NT2/D1 (cell line): ENCODE data around the gene ADAMTS2.

Experiments
- YY1 ChIP-seq: IDR thresholded peaks from 2 replicates; pipeline ENCODE4 v1.6.1; 2011; ENCODE audit not compliant: insufficient read length, insufficient read depth
- ZNF274 ChIP-seq: IDR thresholded peaks from 2 replicates; pipeline ENCODE4 v1.6.1; 2011; ENCODE audit warnings: mild to moderate bottlenecking, low read depth, low read length

DNA sequence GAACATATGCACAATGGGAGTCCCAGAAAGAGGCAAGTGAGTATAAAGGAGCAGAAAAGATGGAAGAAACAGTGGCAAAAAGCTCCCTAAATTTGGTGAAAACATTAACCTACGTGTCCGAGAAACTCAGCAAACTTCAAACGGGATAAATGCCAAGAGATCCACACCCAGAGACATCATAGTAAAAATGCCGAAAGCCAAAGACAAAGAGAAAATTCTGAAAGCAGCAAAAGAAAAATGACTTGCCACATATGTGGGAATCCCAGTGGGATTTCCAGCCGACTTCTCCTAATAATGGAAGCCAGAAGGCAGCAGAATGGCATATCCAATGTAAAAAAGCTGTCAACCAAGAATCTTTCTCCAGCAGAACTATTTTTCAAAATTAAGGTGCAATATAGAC, 101.2 kb downstream of the ADAMTS2 start:
- TF ChIP-seq ZNF274: no peak
- TF ChIP-seq YY1: no peak
